Adrenal gland (tissue), 12 donors: ENCODE data around the gene TMEM125. TPM values are rescaled to one million over a fixed set of nuclear protein-coding genes. Genes with fewer than 3 reads are reported as not detected.

ENCODE experiments used
- DNase-seq, 7 donors: peaks; one replicate each; pipeline ENCODE4 v3.0.0-alpha.2; 2019 to 2020
- H3K27ac ChIP-seq, 5 donors: fragments of 200-600 bp; sonication (generic) in 4 of 5; 1 replicate in 3 of 5; 2 replicates in 2 of 5; pipeline versions ENCODE4 v1.5.1 to v1.8.0; 2016 to 2020; ENCODE audit warnings: mild to moderate bottlenecking in 1 of 5
- H3K27me3 ChIP-seq: fragments of 200-600 bp; 2 replicates; pipeline ENCODE4 v1.8.0; 2021
- H3K36me3 ChIP-seq, 2 donors: fragments of 200-600 bp; replicated peaks in 1 of 2; 1 replicate in 1 of 2; 2 replicates in 1 of 2; pipeline versions ENCODE4 v1.5.1 to v1.8.0; 2018 to 2022
- H3K4me1 ChIP-seq, 2 donors: fragments of 200-600 bp; replicated peaks in 1 of 2; 1 replicate in 1 of 2; 2 replicates in 1 of 2; pipeline versions ENCODE4 v1.5.1 to v1.8.0; 2018 to 2021
- H3K4me3 ChIP-seq, 4 donors: fragments of 200-600 bp; sonication (generic) in 3 of 4; one replicate each; pipeline ENCODE4 v1.5.1; 2016 to 2018
- H3K9me3 ChIP-seq, 3 donors: fragments of 200-600 bp; sonication (generic) in 1 of 3; replicated peaks in 1 of 3; 1 replicate in 2 of 3; 2 replicates in 1 of 3; pipeline versions ENCODE4 v1.5.1 to v1.8.0; 2016 to 2021
- POLR2A ChIP-seq, 2 donors: fragments of 450-650 bp; IDR thresholded peaks; one replicate each; pipeline ENCODE4 v1.6.1; 2017; ENCODE audit warnings: antibody characterized with exemption in 2 of 2, mild to moderate bottlenecking in 2 of 2, moderate library complexity in 1 of 2
- WGBS, 4 donors: extraction: QIAGEN DNeasy Blood & Tissue Kit in 2 of 4; methylation state at CpG; one replicate each; pipeline versions ENCODE4 v1.1.5 to v1.1.7; 2013 to 2017; 5-methylcytosine and 5-hydroxymethylcytosine counted together
- intact Hi-C, 2 donors: fragments of 100-400 bp; cut with DNase I; formaldehyde crosslinking; loops; one replicate each; pipeline versions ENCODE4 v1.14.1 to v1.15.0; 2022 to 2023
- polyA plus RNA-seq, 3 donors: library from polyadenylated mRNA; stranded (reverse); fragments of 200-250 nt in 2 of 3; fragments of 350-450 nt in 1 of 3; fragmentation: Illumina TruSeq in 1 of 3; extraction: RNeasy Lipid Tissue Mini Kit (QIAGEN cat#74804) in 1 of 3; gene quantifications; one replicate each; pipeline ENCODE4 v1.2.3, GENCODE V29; 2013 to 2014
- total RNA-seq, 9 donors: library from RNA; depleted of rRNA in 4 of 9; stranded (reverse); fragments of >200 nt in 4 of 9; fragments of 120-200 nt in 1 of 9; fragmentation: NEBNext Ultra II Directional in 1 of 9; extraction: Animal tissue kit (Norgen Biotek cat#: 25700) in 1 of 9; gene quantifications; one replicate each; pipeline versions ENCODE4 v1.1.0 to v1.2.4, GENCODE V29; 2013 to 2023
- TF ChIP-seq, protein P1 (sequence below), 6 experiments: fragments of 450-650 bp in 4 of 6; fragments of 200-600 bp in 2 of 6; sonication (generic) in 1 of 6; IDR thresholded peaks; 1 replicate in 5 of 6; 2 replicates in 1 of 6; pipeline versions ENCODE4 v1.5.1 to v1.8.0; 2016 to 2021; ENCODE audit warnings: antibody characterized with exemption in 6 of 6, mild to moderate bottlenecking in 2 of 6, moderate library complexity in 1 of 6
- donor health status: healthy with polysubstance abuse.
- donor health status: Bipolar disorder and iron deficiency.
- donor health status: DM: yes; HTN: yes; CAD: no.
- donor health status: DM: no; HTN: no; CAD: no.
- donor health status: DM: no; HTN: no; CAD: no.
- donor health status: DM: yes; HTN: yes; CAD: no.

TMEM125 gene
- total and polyA plus RNA-seq, 12 donors = 0.14 to 2.1 (median 1.0) TPM; not detected in 2

DNA sequence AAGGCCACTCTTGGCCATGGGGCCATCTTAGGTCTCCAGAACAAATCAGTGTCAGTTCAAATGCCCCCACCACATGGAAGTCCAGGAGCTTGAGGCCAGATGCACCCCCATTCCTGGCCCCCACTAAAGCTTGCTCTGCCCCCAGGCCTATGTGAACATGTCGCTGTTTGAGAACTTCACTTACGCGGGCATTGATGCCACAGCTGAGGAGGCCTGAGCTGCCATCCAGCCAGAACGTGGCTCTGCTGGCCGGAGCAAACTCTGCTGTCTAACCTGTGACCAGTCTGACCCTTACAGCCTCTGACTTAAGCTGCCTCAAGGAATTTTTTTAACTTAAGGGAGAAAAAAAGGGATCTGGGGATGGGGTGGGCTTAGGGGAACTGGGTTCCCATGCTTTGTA lies 52.7 kb downstream of the TMEM125 start:
- no peak for DNase-seq
- Histone ChIP-seq H3K4me3 (no peak overlapping the region), H3K36me3 (no peaks in the 10 kb centered on the region), H3K27me3 (no peaks in the 10 kb centered on the region), H3K9me3 (no peaks in the 10 kb centered on the region), H3K27ac (no peak overlapping the region), H3K4me1 (peaks cover 0 to 6% of the 10 kb centered on the region in 2 donors)
- no peak for TF ChIP-seq POLR2A (IDR thresholded peaks at IDR 0.05)
- TF ChIP-seq, protein P1, sequence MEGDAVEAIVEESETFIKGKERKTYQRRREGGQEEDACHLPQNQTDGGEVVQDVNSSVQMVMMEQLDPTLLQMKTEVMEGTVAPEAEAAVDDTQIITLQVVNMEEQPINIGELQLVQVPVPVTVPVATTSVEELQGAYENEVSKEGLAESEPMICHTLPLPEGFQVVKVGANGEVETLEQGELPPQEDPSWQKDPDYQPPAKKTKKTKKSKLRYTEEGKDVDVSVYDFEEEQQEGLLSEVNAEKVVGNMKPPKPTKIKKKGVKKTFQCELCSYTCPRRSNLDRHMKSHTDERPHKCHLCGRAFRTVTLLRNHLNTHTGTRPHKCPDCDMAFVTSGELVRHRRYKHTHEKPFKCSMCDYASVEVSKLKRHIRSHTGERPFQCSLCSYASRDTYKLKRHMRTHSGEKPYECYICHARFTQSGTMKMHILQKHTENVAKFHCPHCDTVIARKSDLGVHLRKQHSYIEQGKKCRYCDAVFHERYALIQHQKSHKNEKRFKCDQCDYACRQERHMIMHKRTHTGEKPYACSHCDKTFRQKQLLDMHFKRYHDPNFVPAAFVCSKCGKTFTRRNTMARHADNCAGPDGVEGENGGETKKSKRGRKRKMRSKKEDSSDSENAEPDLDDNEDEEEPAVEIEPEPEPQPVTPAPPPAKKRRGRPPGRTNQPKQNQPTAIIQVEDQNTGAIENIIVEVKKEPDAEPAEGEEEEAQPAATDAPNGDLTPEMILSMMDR (IDR thresholded peaks at IDR 0.05) = no peak
- intact Hi-C loops = no loop called here
- WGBS, 4 donors = 91 to 97% (median 94%) methylated on average over 4 to 5 of the region's 5 CpGs

Other genes with a start within 250 kb of the TMEM125 start
- 10 to 100 TPM; 33.4 to 79.7 (median 52.4) TPM for gene EBNA1BP2, start 97.7 kb upstream of the TMEM125 start, total RNA-seq
- gene EBNA1BP2, start 97.7 kb upstream of the TMEM125 start, polyA plus RNA-seq = 100 to 1,000 TPM in 1 of 3 donors, 10 to 100 TPM in 2; 32.6 to 189 (median 37.2) TPM
- 1 to 10 TPM in 1 of 9 donors, under 1 TPM in 5, not detected in 3; 0.06 to 2.1 (median 0.20) TPM for gene CFAP57, start 97.7 kb upstream of the TMEM125 start, total RNA-seq
- gene CFAP57, start 97.7 kb upstream of the TMEM125 start, polyA plus RNA-seq = 1 to 10 TPM in 1 of 3 donors, under 1 TPM in 2; 0.33 to 1.3 (median 0.37) TPM
- not detected for gene C1orf210, start 15.6 kb downstream of the TMEM125 start, total RNA-seq
- gene C1orf210, start 15.6 kb downstream of the TMEM125 start, polyA plus RNA-seq = not detected
- gene TIE1, start 31.0 kb downstream of the TMEM125 start, total RNA-seq = 10 to 100 TPM; 11.6 to 49.8 (median 27.5) TPM
- gene TIE1, start 31.0 kb downstream of the TMEM125 start, polyA plus RNA-seq = 10 to 100 TPM in 2 of 3 donors, 1 to 10 TPM in 1; 5.0 to 28.6 (median 19.6) TPM
- gene MPL, start 67.8 kb downstream of the TMEM125 start, total RNA-seq = under 1 TPM in 4 of 9 donors, not detected in 5; 0.11 to 0.61 (median 0.35) TPM
- under 1 TPM in 2 of 3 donors, not detected in 1; 0.15 to 0.40 TPM for gene MPL, start 67.8 kb downstream of the TMEM125 start, polyA plus RNA-seq
- gene CDC20, start 89.0 kb downstream of the TMEM125 start, total RNA-seq = 10 to 100 TPM in 1 of 9 donors, 1 to 10 TPM in 5, under 1 TPM in 3; 0.32 to 12.8 (median 2.1) TPM
- 1 to 10 TPM in 2 of 3 donors, under 1 TPM in 1; 0.88 to 3.0 (median 2.6) TPM for gene CDC20, start 89.0 kb downstream of the TMEM125 start, polyA plus RNA-seq
- 100 to 1,000 TPM in 2 of 9 donors, 10 to 100 TPM in 7; 24.9 to 111 (median 70.2) TPM for gene ELOVL1, start 98.0 kb downstream of the TMEM125 start, total RNA-seq
- 100 to 1,000 TPM in 1 of 3 donors, 10 to 100 TPM in 2; 33.6 to 242 (median 64.2) TPM for gene ELOVL1, start 98.0 kb downstream of the TMEM125 start, polyA plus RNA-seq
- 10 to 100 TPM; 17.3 to 79.1 (median 32.4) TPM for gene MED8, start 119.8 kb downstream of the TMEM125 start, total RNA-seq
- 10 to 100 TPM; 26.2 to 58.3 (median 30.0) TPM for gene MED8, start 119.8 kb downstream of the TMEM125 start, polyA plus RNA-seq
- gene SZT2, start 119.9 kb downstream of the TMEM125 start, total RNA-seq = 10 to 100 TPM; 16.1 to 62.3 (median 36.1) TPM
- 100 to 1,000 TPM in 1 of 3 donors, 10 to 100 TPM in 2; 12.2 to 106 (median 33.3) TPM for gene SZT2, start 119.9 kb downstream of the TMEM125 start, polyA plus RNA-seq
- gene HYI, start 183.9 kb downstream of the TMEM125 start, total RNA-seq = 10 to 100 TPM; 27.0 to 66.5 (median 50.8) TPM
- 100 to 1,000 TPM in 2 of 3 donors, 10 to 100 TPM in 1; 24.7 to 209 (median 138) TPM for gene HYI, start 183.9 kb downstream of the TMEM125 start, polyA plus RNA-seq